Activated naive CD4-positive, alpha-beta T cell treated with anti-CD3 and anti-CD28 coated beads, Interleukin-2, amount 50 U/mL, for 72 hours (primary cell): ENCODE results near the gene ANKRD44. TPM values are rescaled to one million over a fixed set of nuclear protein-coding genes. Genes with fewer than 3 reads are reported as not detected.

Experiments used
- ATAC-seq, 2 donors: fragments of 150-1000 bp; cut with Tn5 transposase; 2 replicates each; pipeline ENCODE4 v1.10.0; 2021; ENCODE audit warnings: mild to moderate bottlenecking in 2 of 2, moderate library complexity in 2 of 2
- DNase-seq, 2 donors: peaks; one replicate each; pipeline ENCODE4 v3.0.0; 2021 to 2022; ENCODE audit warnings: low spot score in 2 of 2
- H3K27ac Mint-ChIP-seq, 2 donors: one replicate each; pipeline ENCODE4 v1.8.0; 2022; ENCODE audit warnings: mild to moderate bottlenecking in 2 of 2, mixed read lengths in 2 of 2
- H3K36me3 Mint-ChIP-seq, 2 donors: one replicate each; pipeline ENCODE4 v1.8.0; 2022; ENCODE audit warnings: mixed read lengths in 2 of 2
- H3K9me3 Mint-ChIP-seq, 2 donors: one replicate each; pipeline ENCODE4 v1.8.0; 2022; ENCODE audit warnings: mixed read lengths in 2 of 2
- total RNA-seq, 2 donors: library from RNA; stranded (reverse); gene quantifications; one replicate each; pipeline ENCODE4 v1.2.3, GENCODE V29; 2022

The ANKRD44 gene
- total RNA-seq, 2 donors from 2014 or later: 103 to 130 TPM

- no peak for ATAC-seq
- Mint-ChIP-seq H3K36me3 (peaks cover 0 to 33% of the 10 kb centered on the region in 2 donors), H3K9me3 (peaks cover 4 to 16% of the 10 kb centered on the region in 2 donors), H3K27ac (peak overlapping the region in 1 of 2 donors; percentile 81)
- no peak for DNase-seq
Observed at GRCh38 chr2:196957442-196957841, 353.1 kb downstream of the ANKRD44 start.

GRCh38 chr2:196956069-196956468 lies 354.5 kb downstream of the ANKRD44 start:
- Mint-ChIP-seq H3K27ac (no peak overlapping the region), H3K36me3 (peaks cover 0 to 20% of the 10 kb centered on the region in 2 donors), H3K9me3 (peaks cover 4 to 16% of the 10 kb centered on the region in 2 donors)
- ATAC-seq (peak in 1 of 2 donors; percentile 32), DNase-seq (no peak)

GRCh38 chr2:196955036-196955435 lies 355.5 kb downstream of the ANKRD44 start:
- DNase-seq (no peak), ATAC-seq (no peak)
- Mint-ChIP-seq H3K36me3 (peaks cover 0 to 16% of the 10 kb centered on the region in 2 donors), H3K9me3 (peaks cover 4 to 15% of the 10 kb centered on the region in 2 donors), H3K27ac (no peak overlapping the region)

- H3K9me3 Mint-ChIP-seq: peaks cover 4 to 6% of the 10 kb centered on the region in 2 donors
- no peak overlapping the region for H3K27ac Mint-ChIP-seq
Observed at GRCh38 chr2:196954001-196954400, 356.6 kb downstream of the ANKRD44 start.

GRCh38 chr2:196952936-196953335 lies 357.6 kb downstream of the ANKRD44 start:
- Mint-ChIP-seq H3K27ac (no peak overlapping the region), H3K9me3 (no peaks in the 10 kb centered on the region), H3K36me3 (no peaks in the 10 kb centered on the region)
- DNase-seq (no peak), ATAC-seq (no peak)

More at GRCh38 chr2:196954001-196954400, 356.6 kb downstream of the ANKRD44 start:
- H3K36me3 Mint-ChIP-seq: peaks cover 0 to 7% of the 10 kb centered on the region in 2 donors
- DNase-seq (no peak), ATAC-seq (no peak)

DNA sequence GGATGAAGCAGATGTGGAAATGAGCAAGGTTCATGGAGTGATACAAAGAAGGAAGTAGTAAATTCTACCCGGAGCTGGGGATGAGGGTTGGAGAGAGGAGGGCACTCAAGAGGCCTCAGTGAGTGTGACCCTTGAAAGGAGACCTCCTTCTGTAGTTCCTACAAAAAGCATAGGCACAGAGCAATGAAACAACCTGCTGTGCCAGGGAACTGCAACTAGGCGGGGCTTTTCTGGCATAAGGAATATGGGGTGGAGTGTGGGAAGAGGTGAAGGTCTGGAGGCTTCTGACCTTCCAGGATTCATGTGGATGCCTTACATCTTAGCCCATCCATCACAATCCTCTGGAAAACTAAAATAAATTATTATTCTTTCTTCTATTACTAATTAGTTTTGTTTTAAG lies 358.6 kb downstream of the ANKRD44 start:
- H3K27ac Mint-ChIP-seq: no peak overlapping the region

DNA sequence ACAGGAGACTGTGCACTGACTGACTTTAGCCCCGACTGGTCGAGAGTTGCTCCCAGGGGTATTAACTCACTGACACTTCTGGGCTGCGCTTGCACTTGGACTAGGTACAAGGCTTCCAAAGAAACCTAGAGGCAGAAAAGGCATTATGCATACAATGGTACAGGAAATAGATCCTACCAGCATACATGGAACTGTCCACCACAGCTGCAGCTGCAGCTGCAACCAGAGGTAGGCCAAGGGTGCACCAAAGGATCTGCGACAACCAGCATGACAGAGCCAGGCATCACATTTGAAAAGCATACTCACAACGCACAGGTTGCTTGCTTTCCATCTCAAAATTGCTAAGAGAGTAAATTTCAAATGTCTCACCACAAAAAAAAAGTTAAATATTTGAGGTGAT lies 361.5 kb downstream of the ANKRD44 start:
- DNase-seq (no peak), ATAC-seq (no peak)
- Mint-ChIP-seq H3K36me3 (no peaks in the 10 kb centered on the region), H3K9me3 (no peaks in the 10 kb centered on the region), H3K27ac (no peak overlapping the region)

More for the DNA sequence above, 358.6 kb downstream of the ANKRD44 start:
- H3K36me3 Mint-ChIP-seq: no peaks in the 10 kb centered on the region
- DNase-seq (no peak), ATAC-seq (no peak)
- H3K9me3 Mint-ChIP-seq: no peaks in the 10 kb centered on the region

DNA sequence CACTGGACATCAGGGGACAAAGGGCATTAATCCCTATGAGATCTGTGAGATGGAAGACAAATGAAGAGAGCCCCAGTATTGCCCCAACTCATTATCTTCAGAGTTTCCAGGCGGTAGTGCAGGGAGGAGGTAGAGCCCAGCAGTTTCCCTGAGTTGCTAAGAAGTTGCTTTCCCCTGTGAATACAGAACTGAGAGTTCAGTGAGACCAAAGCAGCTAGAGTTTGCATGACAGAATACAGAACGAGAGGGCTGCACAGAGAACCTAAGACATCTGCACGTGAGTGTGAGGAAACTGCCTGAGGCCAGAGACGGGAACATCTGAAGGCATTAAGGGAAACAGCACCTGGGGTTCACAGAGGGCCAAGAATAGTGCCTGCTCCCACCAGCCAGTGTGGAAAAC lies 366.0 kb downstream of the ANKRD44 start:
- Mint-ChIP-seq H3K27ac (no peak overlapping the region), H3K9me3 (no peaks in the 10 kb centered on the region), H3K36me3 (no peaks in the 10 kb centered on the region)
- ATAC-seq: peak in 1 of 2 donors; percentile 28
- DNase-seq: no peak

DNA sequence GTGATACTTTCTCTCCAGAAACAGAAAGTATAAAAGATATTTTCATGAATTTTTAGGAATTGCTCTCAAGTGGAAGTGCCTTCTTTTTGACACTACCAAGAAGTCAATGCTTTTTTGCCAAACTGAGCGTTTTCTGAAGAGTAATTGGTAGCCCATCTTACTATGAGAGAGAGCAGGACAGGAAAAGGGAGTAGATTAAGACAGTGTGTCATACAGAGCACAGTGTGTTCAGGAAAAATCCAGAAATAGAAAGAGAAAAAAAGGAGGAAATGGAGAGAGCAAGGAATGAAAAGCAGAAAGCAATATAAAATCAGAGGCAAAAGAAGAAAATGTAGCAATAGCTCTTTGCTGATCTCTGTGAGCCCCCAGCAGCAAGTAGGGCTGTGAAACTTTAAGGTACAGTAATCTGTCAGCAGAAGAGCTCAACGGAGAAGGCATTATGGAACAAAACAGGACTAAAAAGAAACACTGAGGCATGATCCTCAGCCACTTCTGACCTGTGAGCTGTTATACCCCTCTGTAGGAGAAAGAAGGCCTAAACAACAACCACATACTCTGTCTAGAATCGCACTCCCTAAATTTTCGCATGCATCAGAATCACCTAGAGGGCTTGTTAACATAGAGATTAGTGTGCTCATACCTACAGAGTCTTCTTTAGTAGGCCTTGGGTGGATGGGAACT lies 369.0 kb downstream of the ANKRD44 start:
- DNase-seq: no peak
- Mint-ChIP-seq H3K27ac (no peak overlapping the region), H3K36me3 (no peaks in the 10 kb centered on the region), H3K9me3 (no peaks in the 10 kb centered on the region)
- ATAC-seq: no peak

DNA sequence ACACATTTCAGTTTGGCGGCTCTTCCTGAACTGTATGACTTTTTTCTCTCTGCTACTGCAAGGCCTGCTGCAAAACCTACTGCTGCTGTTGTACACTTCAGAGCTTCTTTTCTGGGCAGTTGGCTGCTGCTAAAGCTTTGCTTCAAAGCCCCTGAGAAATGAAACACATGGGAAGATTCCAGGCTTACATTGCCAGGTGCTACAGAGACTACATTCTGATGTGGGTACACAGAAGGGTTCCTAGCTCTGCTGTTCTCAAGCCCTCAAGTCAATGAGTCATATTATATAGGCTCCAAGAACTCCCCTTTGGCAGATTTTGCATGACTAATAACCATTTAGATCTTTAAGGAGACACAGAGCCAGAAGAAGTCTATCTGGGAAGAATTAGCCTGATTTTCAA lies 371.2 kb downstream of the ANKRD44 start:
- H3K9me3 Mint-ChIP-seq: no peaks in the 10 kb centered on the region
- DNase-seq: no peak
- ATAC-seq: peak; percentile 34 to 67
- H3K27ac Mint-ChIP-seq: no peak overlapping the region
- H3K36me3 Mint-ChIP-seq: no peaks in the 10 kb centered on the region

Other genes starting within 250 kb of the ANKRD44 start
- 100 to 1,000 TPM; 266 to 292 TPM for gene SF3B1, start 124.2 kb upstream of the ANKRD44 start, total RNA-seq
- gene COQ10B, start 142.8 kb upstream of the ANKRD44 start, total RNA-seq: 10 to 100 TPM; 12.6 to 48.6 TPM
- gene HSPD1, start 189.1 kb upstream of the ANKRD44 start, total RNA-seq: 100 to 1,000 TPM; 646 to 811 TPM
- 100 to 1,000 TPM; 264 to 275 TPM for gene HSPE1, start 189.6 kb upstream of the ANKRD44 start, total RNA-seq
- gene MOB4, start 205.3 kb upstream of the ANKRD44 start, total RNA-seq: 10 to 100 TPM; 16.0 to 21.2 TPM